Brain microvascular endothelial cell (primary cell): ENCODE data around the gene RHOBTB3.

ENCODE experiments used
- DNase-seq: peaks from one replicate; pipeline ENCODE4 v3.0.0-alpha.2; 2020
- H3K27ac ChIP-seq: fragments of 250-450 bp; sonication (Bioruptor Pico); 2 replicates; pipeline ENCODE4 v1.5.1; 2020; ENCODE audit warnings: mild to moderate bottlenecking, moderate library complexity
- H3K27me3 ChIP-seq: fragments of 250-450 bp; sonication (Bioruptor Pico); replicated peaks from 2 replicates; pipeline ENCODE4 v1.5.1; 2020; ENCODE audit warnings: mild to moderate bottlenecking
- H3K36me3 ChIP-seq: fragments of 250-450 bp; sonication (Bioruptor Pico); replicated peaks from 2 replicates; pipeline ENCODE4 v1.5.1; 2020; ENCODE audit warnings: mild to moderate bottlenecking
- H3K4me3 ChIP-seq: 2 replicates; pipeline ENCODE4 v1.5.1; 2011; ENCODE audit warnings: low read depth, mild to moderate bottlenecking, control low read depth, low read length, moderate library complexity
- in situ Hi-C: cut with HindIII; loops from 2 replicates; pipeline ENCODE4 v1.10.0; 2017; ENCODE audit warnings: low sequenced_read_pairs, low pct_ligation_motif_present
- TF ChIP-seq, protein P1 (sequence below): IDR thresholded peaks from 2 replicates; pipeline ENCODE4 v1.5.1; 2011; ENCODE audit warnings: low read depth, mild to moderate bottlenecking, moderate library complexity, low read length, control low read depth, inconsistent platforms; ENCODE audit errors: missing control alignments

Gene RHOBTB3

GRCh38 chr5:95797301-95797700 lies 66.2 kb downstream of the RHOBTB3 start:
- Histone ChIP-seq H3K4me3 (no peak overlapping the region), H3K27ac (no peak overlapping the region), H3K27me3 (no peaks in the 10 kb centered on the region), H3K36me3 (peaks cover 4% of the 10 kb centered on the region)
- TF ChIP-seq, protein P1, sequence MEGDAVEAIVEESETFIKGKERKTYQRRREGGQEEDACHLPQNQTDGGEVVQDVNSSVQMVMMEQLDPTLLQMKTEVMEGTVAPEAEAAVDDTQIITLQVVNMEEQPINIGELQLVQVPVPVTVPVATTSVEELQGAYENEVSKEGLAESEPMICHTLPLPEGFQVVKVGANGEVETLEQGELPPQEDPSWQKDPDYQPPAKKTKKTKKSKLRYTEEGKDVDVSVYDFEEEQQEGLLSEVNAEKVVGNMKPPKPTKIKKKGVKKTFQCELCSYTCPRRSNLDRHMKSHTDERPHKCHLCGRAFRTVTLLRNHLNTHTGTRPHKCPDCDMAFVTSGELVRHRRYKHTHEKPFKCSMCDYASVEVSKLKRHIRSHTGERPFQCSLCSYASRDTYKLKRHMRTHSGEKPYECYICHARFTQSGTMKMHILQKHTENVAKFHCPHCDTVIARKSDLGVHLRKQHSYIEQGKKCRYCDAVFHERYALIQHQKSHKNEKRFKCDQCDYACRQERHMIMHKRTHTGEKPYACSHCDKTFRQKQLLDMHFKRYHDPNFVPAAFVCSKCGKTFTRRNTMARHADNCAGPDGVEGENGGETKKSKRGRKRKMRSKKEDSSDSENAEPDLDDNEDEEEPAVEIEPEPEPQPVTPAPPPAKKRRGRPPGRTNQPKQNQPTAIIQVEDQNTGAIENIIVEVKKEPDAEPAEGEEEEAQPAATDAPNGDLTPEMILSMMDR: no peak
- in situ Hi-C loops: no loop called here
- no peak for DNase-seq

DNA sequence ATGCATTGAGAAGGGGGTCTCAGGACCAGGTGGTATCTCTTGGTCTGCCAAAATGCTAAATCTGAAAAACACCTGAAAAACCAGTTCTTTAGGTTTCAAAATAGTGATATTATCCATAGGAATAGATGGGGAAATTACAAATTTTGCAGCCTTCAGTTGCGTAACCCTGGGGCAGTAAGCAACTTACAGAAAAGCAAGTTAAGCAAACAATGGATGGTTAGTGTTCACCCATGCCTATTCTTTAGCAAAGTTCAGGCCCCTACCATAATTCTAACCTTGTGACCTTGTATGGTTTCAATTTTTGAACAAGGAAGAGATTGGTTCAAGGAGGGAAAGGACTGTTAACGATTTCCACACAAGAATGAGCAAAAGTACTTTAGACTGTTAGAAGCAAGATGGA lies 66.9 kb downstream of the RHOBTB3 start:
- no peak for DNase-seq
- no peaks in the 10 kb centered on the region for H3K27me3 ChIP-seq
- H3K36me3 ChIP-seq: peaks cover 1% of the 10 kb centered on the region
- in situ Hi-C loops: no loop called here
- TF ChIP-seq, protein P1: no peak
- no peak overlapping the region for H3K4me3 ChIP-seq
- no peak overlapping the region for H3K27ac ChIP-seq

GRCh38 chr5:95798545-95798944 lies 67.4 kb downstream of the RHOBTB3 start:
- no peaks in the 10 kb centered on the region for H3K36me3 ChIP-seq
- TF ChIP-seq, protein P1: no peak
- no peaks in the 10 kb centered on the region for H3K27me3 ChIP-seq
- no peak overlapping the region for H3K4me3 ChIP-seq
- in situ Hi-C loops: no loop called here
- no peak for DNase-seq
- no peak overlapping the region for H3K27ac ChIP-seq

- in situ Hi-C loops: no loop called here
- Histone ChIP-seq H3K4me3 (no peak overlapping the region), H3K36me3 (no peaks in the 10 kb centered on the region), H3K27ac (no peak overlapping the region), H3K27me3 (no peaks in the 10 kb centered on the region)
- no peak for DNase-seq
- TF ChIP-seq, protein P1: no peak
These were observed 68.2 kb downstream of the RHOBTB3 start for GRCh38 chr5:95799191-95799835.

DNA sequence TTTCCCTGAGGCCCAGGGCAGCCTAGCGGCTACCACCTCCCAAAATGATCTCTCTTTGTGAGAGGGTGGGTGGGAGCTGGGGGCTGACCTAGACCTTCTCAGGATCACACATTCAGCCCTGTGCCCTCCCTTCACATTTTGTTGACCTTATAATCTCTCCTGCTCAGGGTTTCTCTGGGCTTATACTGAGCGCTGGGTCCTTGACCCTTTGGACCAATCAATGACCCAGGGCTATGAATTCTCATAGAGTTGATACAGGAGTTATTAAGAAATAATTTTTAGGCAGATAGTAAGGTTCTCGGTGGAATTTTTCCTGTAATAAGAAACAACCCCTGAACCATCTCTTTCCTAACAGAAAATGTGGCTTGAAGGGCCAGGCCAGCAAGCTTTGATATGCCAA lies 69.4 kb downstream of the RHOBTB3 start:
- in situ Hi-C loops: no loop called here
- no peaks in the 10 kb centered on the region for H3K36me3 ChIP-seq
- TF ChIP-seq, protein P1: no peak
- no peak for DNase-seq
- no peak overlapping the region for H3K4me3 ChIP-seq
- no peak overlapping the region for H3K27ac ChIP-seq
- H3K27me3 ChIP-seq: no peaks in the 10 kb centered on the region

DNA sequence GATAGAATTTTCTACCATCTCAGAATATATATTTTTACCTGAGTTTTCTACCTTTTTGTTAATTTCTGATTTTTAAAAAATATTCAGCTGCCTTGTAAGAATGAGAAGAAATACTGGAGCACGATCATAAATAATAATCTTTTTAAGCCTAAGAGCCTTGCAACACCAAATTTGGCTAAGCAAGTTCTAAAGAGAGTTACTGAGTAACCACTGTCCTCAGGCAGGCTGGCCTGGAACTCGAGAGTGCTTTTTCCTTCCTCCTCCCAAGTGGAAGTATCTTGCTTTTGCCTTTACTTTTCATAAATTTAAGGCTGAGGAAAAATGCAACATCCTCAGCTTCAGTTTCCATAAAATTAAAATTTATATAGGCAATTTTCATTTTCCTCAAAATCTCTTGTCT lies 70.4 kb downstream of the RHOBTB3 start:
- in situ Hi-C loops: no loop called here
- Histone ChIP-seq H3K27ac (no peak overlapping the region), H3K36me3 (no peaks in the 10 kb centered on the region), H3K4me3 (no peak overlapping the region), H3K27me3 (no peaks in the 10 kb centered on the region)
- TF ChIP-seq, protein P1: no peak
- no peak for DNase-seq
